HG03354 (cell line): Measurements from ENCODE around the gene LRPAP1.
"Not testable (repeated sequence)": the region's sequence is repeated elsewhere in the genome, so short reads cannot be mapped to it uniquely, and the experiment has no call there.

Experiments used
- ATAC-seq: cut with Tn5 transposase; IDR thresholded peaks from one replicate; pipeline ENCODE4 v1.9.1; 2021; ENCODE audit warnings: mild to moderate bottlenecking; ENCODE audit not compliant: unreplicated experiment, poor library complexity, severe bottlenecking

The LRPAP1 gene

GRCh38 chr4:3467601-3468031, 64.6 kb downstream of the LRPAP1 start:
- ATAC-seq: no peak

GRCh38 chr4:3466691-3467600, 65.3 kb downstream of the LRPAP1 start:
- ATAC-seq: no peak

GRCh38 chr4:3465698-3466671, 66.2 kb downstream of the LRPAP1 start:
- no peak for ATAC-seq

GRCh38 chr4:3464911-3465697, 67.1 kb downstream of the LRPAP1 start:
- no peak for ATAC-seq

GRCh38 chr4:3464349-3464905, 67.8 kb downstream of the LRPAP1 start:
- ATAC-seq: no peak

GRCh38 chr4:3463556-3464348, 68.5 kb downstream of the LRPAP1 start:
- no peak for ATAC-seq

GRCh38 chr4:3462790-3463415, 69.3 kb downstream of the LRPAP1 start, which contains the start of gene DOK7:
DOK7 (plus strand) TSS chr4:3463306; CDS start chr4:3463376, 70 bp downstream.
- ATAC-seq: no peak

GRCh38 chr4:3462321-3462789, 69.9 kb downstream of the LRPAP1 start:
- ATAC-seq: no peak

- no peak for ATAC-seq
Observed at GRCh38 chr4:3461515-3462291, 70.5 kb downstream of the LRPAP1 start.

GRCh38 chr4:3460926-3461325, 71.3 kb downstream of the LRPAP1 start:
- ATAC-seq: no peak

GRCh38 chr4:3459156-3459555, 73.1 kb downstream of the LRPAP1 start:
- ATAC-seq: not testable (repeated sequence)

GRCh38 chr4:3458371-3458770, 73.9 kb downstream of the LRPAP1 start:
- ATAC-seq: no peak

GRCh38 chr4:3455596-3455995, 76.6 kb downstream of the LRPAP1 start:
- not testable (repeated sequence) for ATAC-seq
